Thyroid gland (tissue), 4 donors: ENCODE measurements around the gene POMT1.

ENCODE experiments used
- POLR2A ChIP-seq, 2 donors: fragments of 450-650 bp; IDR thresholded peaks; one replicate each; pipeline ENCODE4 v1.6.1; 2017; ENCODE audit warnings: antibody characterized with exemption in 2 of 2, mild to moderate bottlenecking in 2 of 2, moderate library complexity in 1 of 2
- TF ChIP-seq, protein P1 (sequence below), 6 experiments: fragments of 200-600 bp in 3 of 6; fragments of 450-650 bp in 3 of 6; sonication (generic) in 3 of 6; IDR thresholded peaks; one replicate each; pipeline ENCODE4 v1.5.1; 2016 to 2019; ENCODE audit warnings: antibody characterized with exemption in 6 of 6, mild to moderate bottlenecking in 2 of 6, inconsistent platforms in 1 of 6, moderate library complexity in 1 of 6

DNA sequence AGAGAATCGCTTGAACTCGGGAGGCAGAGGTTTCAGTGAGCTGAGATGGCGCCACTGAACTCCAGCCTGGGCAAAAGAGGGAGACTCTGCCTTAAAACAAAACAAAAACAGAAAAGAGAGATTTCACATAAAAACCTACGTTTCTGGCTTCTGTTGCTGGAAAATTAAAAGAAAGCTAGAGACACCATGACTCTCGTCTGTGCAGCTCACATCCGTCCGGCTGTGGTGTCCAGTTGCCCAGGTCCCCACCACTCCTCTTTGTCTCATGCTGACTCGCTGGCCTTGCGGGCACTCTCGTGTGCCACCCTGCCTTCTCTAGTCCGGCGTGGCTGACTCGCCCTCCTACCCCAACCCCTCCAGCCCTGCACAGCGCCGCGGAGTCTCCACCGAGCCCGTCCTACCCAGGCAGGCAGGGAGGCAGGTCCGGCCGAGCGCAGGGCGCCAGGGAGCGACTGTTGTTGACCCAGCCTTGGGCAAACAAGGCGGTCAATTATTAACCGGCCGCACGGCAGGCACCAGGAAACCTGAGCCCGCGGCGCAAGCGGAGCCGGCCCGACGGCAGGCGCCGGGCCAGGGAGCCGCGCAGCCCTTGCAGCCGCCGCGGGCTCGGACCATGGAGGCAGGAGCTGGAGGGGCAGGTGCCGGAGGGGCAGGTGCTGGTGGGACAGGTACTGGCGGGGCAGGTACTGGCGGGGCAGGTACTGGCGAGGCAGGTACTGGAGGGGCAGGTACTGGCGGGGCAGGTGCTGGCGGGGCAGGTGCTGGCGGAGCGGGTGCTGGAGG, 42.5 kb downstream of the POMT1 start, which contains the start of gene PRRT1B:
- TF ChIP-seq, protein P1, sequence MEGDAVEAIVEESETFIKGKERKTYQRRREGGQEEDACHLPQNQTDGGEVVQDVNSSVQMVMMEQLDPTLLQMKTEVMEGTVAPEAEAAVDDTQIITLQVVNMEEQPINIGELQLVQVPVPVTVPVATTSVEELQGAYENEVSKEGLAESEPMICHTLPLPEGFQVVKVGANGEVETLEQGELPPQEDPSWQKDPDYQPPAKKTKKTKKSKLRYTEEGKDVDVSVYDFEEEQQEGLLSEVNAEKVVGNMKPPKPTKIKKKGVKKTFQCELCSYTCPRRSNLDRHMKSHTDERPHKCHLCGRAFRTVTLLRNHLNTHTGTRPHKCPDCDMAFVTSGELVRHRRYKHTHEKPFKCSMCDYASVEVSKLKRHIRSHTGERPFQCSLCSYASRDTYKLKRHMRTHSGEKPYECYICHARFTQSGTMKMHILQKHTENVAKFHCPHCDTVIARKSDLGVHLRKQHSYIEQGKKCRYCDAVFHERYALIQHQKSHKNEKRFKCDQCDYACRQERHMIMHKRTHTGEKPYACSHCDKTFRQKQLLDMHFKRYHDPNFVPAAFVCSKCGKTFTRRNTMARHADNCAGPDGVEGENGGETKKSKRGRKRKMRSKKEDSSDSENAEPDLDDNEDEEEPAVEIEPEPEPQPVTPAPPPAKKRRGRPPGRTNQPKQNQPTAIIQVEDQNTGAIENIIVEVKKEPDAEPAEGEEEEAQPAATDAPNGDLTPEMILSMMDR (IDR thresholded peaks at IDR 0.05) = no peak
- no peak for TF ChIP-seq POLR2A (IDR thresholded peaks at IDR 0.05)
